GM12892 (cell line): ENCODE data around the gene USP37.

ENCODE experiments used
- POLR2A ChIP-seq: IDR thresholded peaks from 2 replicates; pipeline ENCODE4 v1.6.1; 2011; ENCODE audit warnings: low read depth, low read length, control low read depth
- POLR2AphosphoS5 ChIP-seq: IDR thresholded peaks from 2 replicates; pipeline ENCODE4 v1.6.1; 2011; ENCODE audit warnings: low read depth, low read length, control low read depth
- TAF1 ChIP-seq: IDR thresholded peaks from 2 replicates; pipeline ENCODE4 v1.6.1; 2011; ENCODE audit warnings: low read depth, mild to moderate bottlenecking, control low read depth, low read length, borderline replicate concordance

GRCh38 chr2:218583983-218584850 is 16.1 kb upstream of the USP37 start:
- no peak for TF ChIP-seq POLR2A
- TF ChIP-seq POLR2AphosphoS5, result no peak
- no peak for TF ChIP-seq TAF1
